DMS153 (cell line): ENCODE results near the gene RRAS2.

ENCODE experiments used
- DNase-seq: peaks from one replicate; lab custom pipeline; 2025; lab: John Stamatoyannopoulos, UW

Gene RRAS2

GRCh38 chr11:14336507-14337503, 22.2 kb downstream of the RRAS2 start:
- DNase-seq: no peak

GRCh38 chr11:14335712-14336111, 23.3 kb downstream of the RRAS2 start:
- no peak for DNase-seq

- DNase-seq: no peak
Measured at GRCh38 chr11:14334893-14335292, 24.1 kb downstream of the RRAS2 start.

GRCh38 chr11:14334192-14334591, 24.8 kb downstream of the RRAS2 start:
- no peak for DNase-seq

GRCh38 chr11:14331476-14332136, 27.4 kb downstream of the RRAS2 start:
- DNase-seq: no peak

- DNase-seq: no peak
Measured at GRCh38 chr11:14330881-14331280, 28.1 kb downstream of the RRAS2 start.

- no peak for DNase-seq
Measured at GRCh38 chr11:14329702-14330101, 29.3 kb downstream of the RRAS2 start.

- no peak for DNase-seq
Measured at GRCh38 chr11:14327116-14327515, 31.9 kb downstream of the RRAS2 start.

- no peak for DNase-seq
Measured at GRCh38 chr11:14323118-14323676, 35.8 kb downstream of the RRAS2 start.

- DNase-seq: no peak
Measured at GRCh38 chr11:14322510-14322909, 36.5 kb downstream of the RRAS2 start.

- DNase-seq: no peak
Measured at GRCh38 chr11:14320020-14320419, 39.0 kb downstream of the RRAS2 start.

- no peak for DNase-seq
Measured at GRCh38 chr11:14318581-14318981, 40.4 kb downstream of the RRAS2 start.

GRCh38 chr11:14317659-14318325, 41.2 kb downstream of the RRAS2 start:
- DNase-seq: no peak

- DNase-seq: no peak
Measured at GRCh38 chr11:14315130-14315529, 43.9 kb downstream of the RRAS2 start.

- DNase-seq: no peak
Measured at GRCh38 chr11:14314127-14314526, 44.9 kb downstream of the RRAS2 start.

- DNase-seq: no peak
Measured at GRCh38 chr11:14312736-14313438, 46.1 kb downstream of the RRAS2 start.

GRCh38 chr11:14310679-14311078, 48.3 kb downstream of the RRAS2 start:
- no peak for DNase-seq

GRCh38 chr11:14309425-14310192, 49.4 kb downstream of the RRAS2 start:
- no peak for DNase-seq

GRCh38 chr11:14308897-14309387, 50.0 kb downstream of the RRAS2 start:
- DNase-seq: no peak

GRCh38 chr11:14308114-14308896, 50.7 kb downstream of the RRAS2 start:
- DNase-seq: no peak
